BE2C (cell line): ENCODE data around the gene LRRC1.

ENCODE experiments used
- DNase-seq: peaks from one replicate; pipeline ENCODE4 v3.0.0-alpha.2; 2020
- H3K27me3 ChIP-seq: fragments of 250-450 bp; sonication (Bioruptor Pico); 2 replicates; pipeline ENCODE4 v1.5.1; 2020; ENCODE audit warnings: mild to moderate bottlenecking
- H3K36me3 ChIP-seq: fragments of 250-450 bp; sonication (Bioruptor Pico); 2 replicates; pipeline ENCODE4 v1.5.1; 2020; ENCODE audit warnings: mild to moderate bottlenecking
- H3K4me1 ChIP-seq: fragments of 250-450 bp; sonication (Bioruptor Pico); 2 replicates; pipeline ENCODE4 v1.5.1; 2020
- H3K4me3 ChIP-seq: 2 replicates; pipeline ENCODE4 v1.5.1; 2011; ENCODE audit warnings: low read depth, low read length
- H3K9me3 ChIP-seq: fragments of 250-450 bp; sonication (Bioruptor Pico); 2 replicates; pipeline ENCODE4 v1.5.1; 2020
- TF ChIP-seq, protein P1 (sequence below): IDR thresholded peaks from 2 replicates; pipeline ENCODE4 v1.5.1; 2012; ENCODE audit warnings: mild to moderate bottlenecking, low read depth, low read length

Gene LRRC1

DNA sequence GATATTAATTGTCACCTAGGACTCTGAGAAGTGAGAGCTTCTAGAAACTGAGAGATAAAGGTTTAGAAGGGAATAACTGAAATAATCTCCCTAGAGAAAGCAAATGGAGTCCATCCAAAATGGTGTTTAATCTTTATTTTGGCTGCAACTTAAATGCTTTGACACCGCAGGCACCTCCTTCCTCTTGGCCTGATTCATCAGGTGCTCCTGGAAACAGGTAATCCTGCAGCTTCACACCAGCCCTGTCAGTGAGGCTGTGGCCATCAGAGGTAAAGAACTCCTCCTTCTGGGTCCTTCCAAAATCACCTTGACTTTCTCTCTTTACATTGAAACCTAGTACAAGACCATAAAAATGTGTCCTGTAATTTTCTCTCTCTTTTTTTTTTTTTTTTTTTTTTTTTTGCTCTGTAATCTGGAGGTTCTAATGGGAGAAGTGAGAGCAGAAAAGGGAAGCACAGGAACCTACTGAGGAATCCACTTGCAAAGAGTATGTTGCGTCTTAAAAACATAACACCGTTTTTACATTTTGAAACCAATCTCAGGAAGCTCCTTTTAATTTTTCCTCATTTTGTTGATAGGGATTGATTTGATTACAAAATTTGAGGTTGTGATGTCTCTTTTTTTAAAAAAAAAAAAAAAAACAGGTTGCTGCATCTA, 124.2 kb downstream of the LRRC1 start:
- TF ChIP-seq, protein P1, sequence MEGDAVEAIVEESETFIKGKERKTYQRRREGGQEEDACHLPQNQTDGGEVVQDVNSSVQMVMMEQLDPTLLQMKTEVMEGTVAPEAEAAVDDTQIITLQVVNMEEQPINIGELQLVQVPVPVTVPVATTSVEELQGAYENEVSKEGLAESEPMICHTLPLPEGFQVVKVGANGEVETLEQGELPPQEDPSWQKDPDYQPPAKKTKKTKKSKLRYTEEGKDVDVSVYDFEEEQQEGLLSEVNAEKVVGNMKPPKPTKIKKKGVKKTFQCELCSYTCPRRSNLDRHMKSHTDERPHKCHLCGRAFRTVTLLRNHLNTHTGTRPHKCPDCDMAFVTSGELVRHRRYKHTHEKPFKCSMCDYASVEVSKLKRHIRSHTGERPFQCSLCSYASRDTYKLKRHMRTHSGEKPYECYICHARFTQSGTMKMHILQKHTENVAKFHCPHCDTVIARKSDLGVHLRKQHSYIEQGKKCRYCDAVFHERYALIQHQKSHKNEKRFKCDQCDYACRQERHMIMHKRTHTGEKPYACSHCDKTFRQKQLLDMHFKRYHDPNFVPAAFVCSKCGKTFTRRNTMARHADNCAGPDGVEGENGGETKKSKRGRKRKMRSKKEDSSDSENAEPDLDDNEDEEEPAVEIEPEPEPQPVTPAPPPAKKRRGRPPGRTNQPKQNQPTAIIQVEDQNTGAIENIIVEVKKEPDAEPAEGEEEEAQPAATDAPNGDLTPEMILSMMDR, result no peak

DNA sequence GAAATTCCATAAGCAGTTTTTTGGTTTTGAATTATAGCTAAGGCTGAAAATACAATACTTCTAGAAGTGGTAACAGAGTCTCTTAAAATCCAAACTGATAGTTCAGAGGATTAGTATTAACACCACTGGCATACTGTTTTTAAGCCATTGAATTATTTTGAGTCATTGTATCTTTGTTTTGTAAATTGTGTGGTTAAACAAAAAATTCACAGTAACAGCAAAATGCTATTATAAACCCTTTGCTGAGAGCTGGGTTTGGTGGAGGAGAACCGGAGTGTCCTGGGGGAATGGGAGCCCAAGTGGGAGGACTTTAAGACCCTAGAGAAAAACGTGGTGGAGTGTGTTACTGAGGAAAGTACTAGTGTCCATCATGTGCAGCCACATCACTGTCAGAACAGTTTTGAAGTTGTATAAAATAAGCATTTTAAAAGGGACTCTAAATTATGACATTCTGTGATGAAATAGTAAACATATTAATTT, 125.1 kb downstream of the LRRC1 start:
- H3K4me1 ChIP-seq, result no peaks in the 10 kb centered on the region
- no peak for DNase-seq
- H3K9me3 ChIP-seq, result no peaks in the 10 kb centered on the region
- H3K27me3 ChIP-seq, result no peaks in the 10 kb centered on the region
- H3K4me3 ChIP-seq, result no peak overlapping the region
- TF ChIP-seq, protein P1, result no peak
- no peaks in the 10 kb centered on the region for H3K36me3 ChIP-seq

More for the DNA sequence above, 124.2 kb downstream of the LRRC1 start:
- no peak for DNase-seq
- no peaks in the 10 kb centered on the region for H3K36me3 ChIP-seq
- no peaks in the 10 kb centered on the region for H3K9me3 ChIP-seq
- no peaks in the 10 kb centered on the region for H3K27me3 ChIP-seq
- no peak overlapping the region for H3K4me3 ChIP-seq
- H3K4me1 ChIP-seq, result no peaks in the 10 kb centered on the region

DNA sequence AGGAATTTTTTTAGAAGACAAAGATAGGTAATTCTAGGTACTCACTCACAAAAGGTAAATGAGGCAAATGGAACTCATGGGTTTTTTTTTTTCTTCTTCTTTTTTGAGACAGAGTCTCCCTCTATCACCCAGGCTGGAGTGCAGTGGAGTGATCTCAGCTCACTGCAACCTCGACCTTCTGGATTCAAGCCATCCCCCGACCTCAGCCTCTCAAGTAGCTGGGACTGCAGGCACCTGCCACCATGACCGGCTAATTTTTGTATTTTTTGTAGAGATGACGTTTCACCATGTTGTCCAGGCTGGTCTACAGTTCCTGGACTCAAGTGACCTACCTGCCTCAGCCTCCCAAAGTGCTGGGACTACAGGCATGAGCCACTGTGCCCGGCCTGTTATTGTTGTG, 126.1 kb downstream of the LRRC1 start:
- no peaks in the 10 kb centered on the region for H3K27me3 ChIP-seq
- H3K4me1 ChIP-seq, result no peaks in the 10 kb centered on the region
- no peaks in the 10 kb centered on the region for H3K36me3 ChIP-seq
- no peak overlapping the region for H3K4me3 ChIP-seq
- no peak for DNase-seq
- TF ChIP-seq, protein P1, result no peak
- H3K9me3 ChIP-seq, result no peaks in the 10 kb centered on the region

DNA sequence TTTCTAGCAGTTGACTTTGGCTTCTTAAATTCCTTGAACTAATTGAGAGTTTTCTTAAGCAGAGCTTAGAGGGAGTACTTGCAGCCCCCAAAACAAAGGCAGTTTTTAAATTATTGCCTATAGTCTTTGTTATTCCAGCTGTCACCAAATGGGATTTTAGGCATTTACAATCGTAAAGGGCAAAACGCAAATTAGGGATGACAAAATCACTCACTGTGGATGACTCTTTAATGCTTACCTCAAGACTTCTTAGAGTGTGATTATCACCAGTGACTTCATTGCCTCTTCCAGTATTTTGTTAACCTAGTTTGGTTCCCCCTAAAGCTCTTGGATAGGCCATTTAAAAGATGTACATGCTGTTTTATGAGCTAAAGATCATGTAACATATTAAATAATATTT, 126.8 kb downstream of the LRRC1 start:
- Histone ChIP-seq H3K9me3 (no peaks in the 10 kb centered on the region), H3K4me3 (no peak overlapping the region), H3K36me3 (no peaks in the 10 kb centered on the region), H3K27me3 (no peaks in the 10 kb centered on the region), H3K4me1 (no peaks in the 10 kb centered on the region)
- TF ChIP-seq, protein P1, result no peak
- no peak for DNase-seq

DNA sequence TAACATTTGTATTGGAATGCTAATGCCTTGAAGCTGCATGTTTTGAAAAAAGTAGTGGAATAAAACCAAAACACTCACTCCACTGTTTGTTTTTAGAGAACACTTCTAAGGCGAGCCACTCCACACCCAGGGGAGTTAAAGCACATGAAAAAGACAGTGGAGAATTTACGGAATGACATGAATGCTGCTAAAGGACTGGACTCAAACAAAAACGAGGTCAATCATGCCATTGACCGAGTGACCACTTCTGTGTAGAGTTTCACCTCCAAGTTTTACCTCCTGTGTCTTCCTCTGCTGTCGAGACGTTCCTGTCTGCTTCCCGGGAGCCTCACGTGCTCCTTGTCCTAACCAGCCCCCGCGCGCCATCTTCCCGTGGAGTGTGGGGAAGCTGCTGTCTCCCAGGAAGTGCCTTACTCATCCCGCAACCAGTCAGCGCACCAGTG, 127.8 kb downstream of the LRRC1 start:
- TF ChIP-seq, protein P1, result no peak
- DNase-seq, result no peak
- Histone ChIP-seq H3K27me3 (no peaks in the 10 kb centered on the region), H3K36me3 (no peaks in the 10 kb centered on the region), H3K4me3 (no peak overlapping the region), H3K9me3 (no peaks in the 10 kb centered on the region), H3K4me1 (no peaks in the 10 kb centered on the region)

DNA sequence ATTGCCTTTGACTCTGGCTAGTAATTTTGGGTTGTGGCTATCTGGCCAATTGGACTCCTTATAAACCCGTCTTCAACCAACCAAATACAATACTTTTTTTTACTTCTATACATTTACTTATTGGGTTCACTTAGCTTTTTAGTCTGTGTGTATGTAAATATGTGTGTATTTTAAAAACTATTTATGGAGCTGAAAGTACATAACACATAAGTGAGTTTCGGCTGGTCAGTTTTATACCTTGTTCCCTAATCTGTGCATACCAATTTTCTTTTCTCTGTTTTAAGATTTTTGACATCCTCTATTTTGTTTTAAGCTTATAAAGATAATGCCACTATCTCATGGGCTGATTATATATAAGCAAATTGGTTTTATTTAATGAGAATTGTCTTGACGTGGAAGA, 129.5 kb downstream of the LRRC1 start:
- no peaks in the 10 kb centered on the region for H3K9me3 ChIP-seq
- no peak for DNase-seq
- H3K27me3 ChIP-seq, result no peaks in the 10 kb centered on the region
- no peak overlapping the region for H3K4me3 ChIP-seq
- H3K36me3 ChIP-seq, result no peaks in the 10 kb centered on the region
- TF ChIP-seq, protein P1, result no peak
- no peaks in the 10 kb centered on the region for H3K4me1 ChIP-seq
